Lung microvascular endothelial cell (primary cell): ENCODE data around the gene COL5A2. TPM values are rescaled to one million over a fixed set of nuclear protein-coding genes. Genes with fewer than 3 reads are reported as not detected.

Source experiments
- DNase-seq, 2 donors: peaks; one replicate each; pipeline versions ENCODE4 v3.0.0 to v3.0.0-alpha.2; 2010; ENCODE audit warnings: low read depth in 2 of 2
- total RNA-seq: library from RNA; depleted of rRNA; stranded (reverse); fragments of >200 nt; gene quantifications from 2 replicates; pipeline ENCODE4 v1.2.1, GENCODE V29; 2014

The COL5A2 gene
- total RNA-seq = 34.9 and 36.5 TPM in 2 replicates

GRCh38 chr2:189179570-189179950 is at the start of gene COL5A2:
COL5A2 (minus strand) TSS chr2:189179761; CDS start chr2:189179604, 157 bp downstream.
- DNase-seq = peak; percentile 54 to 93

- DNase-seq = no peak
These were observed 46.5 kb upstream of the COL5A2 start for GRCh38 chr2:189226017-189226416.

GRCh38 chr2:189225032-189225431 is 45.5 kb upstream of the COL5A2 start:
- no peak for DNase-seq

GRCh38 chr2:189222468-189223105 is 43.0 kb upstream of the COL5A2 start:
- DNase-seq = peak in 1 of 2 donors; percentile 68

GRCh38 chr2:189221811-189222467 is 42.4 kb upstream of the COL5A2 start:
- DNase-seq = peak in 1 of 2 donors; percentile 30

- no peak for DNase-seq
These were observed 38.7 kb upstream of the COL5A2 start for GRCh38 chr2:189218236-189218635.

- DNase-seq = peak; percentile 44 to 74
These were observed 38.0 kb upstream of the COL5A2 start for GRCh38 chr2:189217541-189217940.

GRCh38 chr2:189217051-189217450 is 37.5 kb upstream of the COL5A2 start:
- DNase-seq = no peak

GRCh38 chr2:189214484-189214883 is 34.9 kb upstream of the COL5A2 start:
- DNase-seq = no peak

- DNase-seq = no peak
These were observed 33.7 kb upstream of the COL5A2 start for GRCh38 chr2:189213250-189213649.

- peak; percentile 83 to 94 for DNase-seq
These were observed 30.9 kb upstream of the COL5A2 start for GRCh38 chr2:189210250-189211087.

GRCh38 chr2:189208254-189208653 is 28.7 kb upstream of the COL5A2 start:
- peak in 1 of 2 donors; percentile 18 for DNase-seq

GRCh38 chr2:189204322-189204941 is 24.9 kb upstream of the COL5A2 start:
- peak in 1 of 2 donors; percentile 43 for DNase-seq

- DNase-seq = no peak
These were observed 23.7 kb upstream of the COL5A2 start for GRCh38 chr2:189203177-189203799.

- no peak for DNase-seq
These were observed 20.2 kb upstream of the COL5A2 start for GRCh38 chr2:189199797-189200196.

- no peak for DNase-seq
These were observed 13.2 kb upstream of the COL5A2 start for GRCh38 chr2:189192766-189193165.

- DNase-seq = no peak
These were observed 12.2 kb upstream of the COL5A2 start for GRCh38 chr2:189191766-189192165.

- DNase-seq = no peak
These were observed 11.1 kb upstream of the COL5A2 start for GRCh38 chr2:189190685-189191084.

- DNase-seq = no peak
These were observed 8.7 kb upstream of the COL5A2 start for GRCh38 chr2:189188115-189188805.

- no peak for DNase-seq
These were observed 3.6 kb upstream of the COL5A2 start for GRCh38 chr2:189183170-189183569.

- no peak for DNase-seq
These were observed 2.1 kb upstream of the COL5A2 start for GRCh38 chr2:189181706-189182105.
